Trophoblast cell (in vitro differentiated cells and primary cell): Measurements from ENCODE around the gene B3GALT5.
A peak's percentile ranks its signal among the peaks of the same experiment; 100 is the strongest.

Experiments
- DNase-seq, 2 donors: peaks; one replicate each; pipeline ENCODE4 v3.0.0-alpha.2; 2016
- H2AFZ ChIP-seq: 2 replicates; pipeline ENCODE4 v1.6.1; 2013; ENCODE audit warnings: low read length, moderate library complexity, mild to moderate bottlenecking; ENCODE audit not compliant: insufficient read depth, poor library complexity
- H2AK5ac ChIP-seq: 2 replicates; pipeline ENCODE4 v1.6.1; 2013; ENCODE audit warnings: mild to moderate bottlenecking, low read length
- H2BK120ac ChIP-seq: 2 replicates; pipeline ENCODE4 v1.6.1; 2013; ENCODE audit warnings: low read length, mild to moderate bottlenecking, moderate library complexity; ENCODE audit not compliant: insufficient read depth, poor library complexity
- H2BK12ac ChIP-seq: 2 replicates; pipeline ENCODE4 v1.6.1; 2013; ENCODE audit warnings: mild to moderate bottlenecking, low read length, moderate library complexity
- H2BK5ac ChIP-seq: 2 replicates; pipeline ENCODE4 v1.6.1; 2013; ENCODE audit warnings: low read length, low read depth, moderate library complexity, mild to moderate bottlenecking; ENCODE audit not compliant: poor library complexity
- H3K14ac ChIP-seq: 2 replicates; pipeline ENCODE4 v1.6.1; 2013; ENCODE audit warnings: mild to moderate bottlenecking, low read length
- H3K18ac ChIP-seq: 2 replicates; pipeline ENCODE4 v1.6.1; 2013; ENCODE audit warnings: mild to moderate bottlenecking, low read length
- H3K23ac ChIP-seq: 2 replicates; pipeline ENCODE4 v1.6.1; 2013; ENCODE audit warnings: low read length
- H3K27ac ChIP-seq: 2 replicates; pipeline ENCODE4 v1.5.1; 2013; ENCODE audit warnings: low read depth, mild to moderate bottlenecking, inconsistent platforms, low read length, moderate library complexity
- H3K27me3 ChIP-seq: 2 replicates; pipeline ENCODE4 v1.6.1; 2013; ENCODE audit warnings: inconsistent platforms, mild to moderate bottlenecking, low read length, moderate library complexity; ENCODE audit not compliant: insufficient read depth
- H3K36me3 ChIP-seq, 2 experiments: 1 replicate in 1 of 2; 2 replicates in 1 of 2; pipeline ENCODE4 v1.6.1; 2013; ENCODE audit warnings: low read length in 2 of 2, mild to moderate bottlenecking in 2 of 2, moderate library complexity in 1 of 2; ENCODE audit not compliant: insufficient read depth in 2 of 2, control insufficient read depth in 1 of 2
- H3K4ac ChIP-seq: 2 replicates; pipeline ENCODE4 v1.6.1; 2013; ENCODE audit warnings: low read depth, mild to moderate bottlenecking, low read length, moderate library complexity
- H3K4me1 ChIP-seq, 2 experiments: 1 replicate in 1 of 2; 2 replicates in 1 of 2; pipeline ENCODE4 v1.6.1; 2013; ENCODE audit warnings: low read length in 2 of 2, mild to moderate bottlenecking in 2 of 2, moderate library complexity in 1 of 2; ENCODE audit not compliant: insufficient read depth in 2 of 2, control insufficient read depth in 1 of 2
- H3K4me2 ChIP-seq: 2 replicates; pipeline ENCODE4 v1.6.1; 2013; ENCODE audit warnings: inconsistent platforms, mild to moderate bottlenecking, low read length, moderate library complexity
- H3K4me3 ChIP-seq: 2 replicates; pipeline ENCODE4 v1.5.1; 2013; ENCODE audit warnings: mild to moderate bottlenecking, low read depth, low read length, inconsistent platforms
- H3K79me1 ChIP-seq: one replicate; pipeline ENCODE4 v1.6.1; 2013; ENCODE audit warnings: low read length
- H3K79me2 ChIP-seq: 2 replicates; pipeline ENCODE4 v1.6.1; 2013; ENCODE audit warnings: low read length, mild to moderate bottlenecking; ENCODE audit not compliant: control insufficient read depth, insufficient read depth, poor library complexity
- H3K9ac ChIP-seq: 2 replicates; pipeline ENCODE4 v1.6.1; 2013; ENCODE audit warnings: mild to moderate bottlenecking, low read length
- H3K9me3 ChIP-seq: 2 replicates; pipeline ENCODE4 v1.6.1; 2013; ENCODE audit warnings: low read depth, mild to moderate bottlenecking, control low read depth, inconsistent platforms, low read length; ENCODE audit not compliant: insufficient read depth
- H4K12ac ChIP-seq: 2 replicates; pipeline ENCODE4 v1.6.1; 2013; ENCODE audit warnings: low read depth, mild to moderate bottlenecking, low read length, moderate library complexity
- H4K8ac ChIP-seq: 2 replicates; pipeline ENCODE4 v1.6.1; 2013; ENCODE audit warnings: low read depth, mild to moderate bottlenecking, low read length, moderate library complexity
- H4K91ac ChIP-seq: one replicate; pipeline ENCODE4 v1.6.1; 2013; ENCODE audit warnings: low read depth, mild to moderate bottlenecking, low read length, moderate library complexity
- WGBS: extraction: QIAGEN DNeasy Blood & Tissue Kit; methylation state at CpG from one replicate; pipeline ENCODE4 v1.1.7; 2013; ENCODE audit warnings: missing lambda C conversion rate; ENCODE audit not compliant: insufficient read length, insufficient coverage; ENCODE audit errors: extremely low coverage; 5-methylcytosine and 5-hydroxymethylcytosine counted together

The B3GALT5 gene

DNA sequence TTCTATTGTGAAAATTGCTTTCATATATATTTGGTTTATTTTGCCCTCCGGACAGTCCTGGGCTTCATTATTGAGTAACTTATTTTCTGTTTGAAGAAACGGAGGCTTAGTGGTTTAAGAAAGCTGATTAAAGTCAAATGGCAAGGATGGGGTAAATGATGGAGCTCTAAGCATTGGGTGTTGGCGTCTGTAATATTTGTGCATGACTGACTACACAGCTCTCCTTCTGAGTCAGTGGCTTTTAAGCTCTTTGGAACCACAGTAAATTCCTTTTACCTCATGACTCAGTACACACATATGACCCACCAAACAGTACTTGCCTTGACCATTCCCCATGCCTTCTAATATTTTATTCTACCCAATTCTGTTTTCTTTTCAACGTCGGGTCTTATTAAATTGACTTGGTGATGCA, 21.0 kb downstream of the B3GALT5 start:
- no peak overlapping the region for H3K23ac ChIP-seq
- H2BK12ac ChIP-seq: no peak overlapping the region
- DNase-seq: peak in 1 of 2 donors; percentile 20
- H3K18ac ChIP-seq: no peak overlapping the region
- no peaks in the 10 kb centered on the region for H3K36me3 ChIP-seq
- no peak overlapping the region for H3K4me2 ChIP-seq
- H3K9me3 ChIP-seq: no peaks in the 10 kb centered on the region
- H3K4me3 ChIP-seq: no peak overlapping the region
- no peaks in the 10 kb centered on the region for H3K79me2 ChIP-seq
- no peak overlapping the region for H2AK5ac ChIP-seq
- no peak overlapping the region for H3K4ac ChIP-seq
- H4K8ac ChIP-seq: no peak overlapping the region
- no peak overlapping the region for H2AFZ ChIP-seq
- WGBS: no CpG with 5 or more reads among the region's 5 CpGs
- peaks cover 6% of the 10 kb centered on the region for H3K79me1 ChIP-seq
- H3K9ac ChIP-seq: no peak overlapping the region
- H3K27me3 ChIP-seq: no peaks in the 10 kb centered on the region
- no peak overlapping the region for H2BK5ac ChIP-seq
- H3K27ac ChIP-seq: no peak overlapping the region
- no peak overlapping the region for H3K14ac ChIP-seq
- H4K91ac ChIP-seq: no peak overlapping the region
- peaks cover 3% of the 10 kb centered on the region in 2 experiments for H3K4me1 ChIP-seq
- H2BK120ac ChIP-seq: no peak overlapping the region
- no peak overlapping the region for H4K12ac ChIP-seq

DNA sequence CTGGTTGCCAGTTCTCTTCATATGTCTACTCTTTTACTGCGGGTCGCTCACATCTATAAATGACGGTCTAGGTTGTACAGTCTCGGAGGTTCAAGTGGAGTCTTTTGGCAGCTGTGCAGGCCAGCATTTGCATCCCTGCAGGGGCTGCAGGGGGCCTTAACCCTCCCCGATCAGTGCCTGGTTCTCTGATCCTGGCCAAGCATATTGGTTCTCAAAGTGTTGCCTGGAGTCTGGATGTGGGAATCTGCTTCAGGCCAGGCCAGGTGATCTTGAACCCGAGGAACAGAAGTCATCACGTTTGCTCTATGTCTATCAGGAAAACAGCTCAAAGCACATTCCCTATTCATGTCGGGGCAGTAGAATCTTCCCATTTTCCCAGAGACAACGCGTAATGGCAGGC, 21.8 kb downstream of the B3GALT5 start:
- peak overlapping the region; percentile 16 for H4K91ac ChIP-seq
- WGBS: no CpG with 5 or more reads among the region's 10 CpGs
- no peak overlapping the region for H3K18ac ChIP-seq
- H3K27ac ChIP-seq: no peak overlapping the region
- no peak overlapping the region for H3K23ac ChIP-seq
- H3K14ac ChIP-seq: no peak overlapping the region
- no peak overlapping the region for H3K4ac ChIP-seq
- no peak overlapping the region for H2AFZ ChIP-seq
- H4K12ac ChIP-seq: no peak overlapping the region
- no peaks in the 10 kb centered on the region for H3K9me3 ChIP-seq
- H2BK120ac ChIP-seq: no peak overlapping the region
- H3K4me2 ChIP-seq: no peak overlapping the region
- H2BK12ac ChIP-seq: no peak overlapping the region
- H3K9ac ChIP-seq: no peak overlapping the region
- no peak for DNase-seq
- no peak overlapping the region for H2BK5ac ChIP-seq
- no peaks in the 10 kb centered on the region for H3K36me3 ChIP-seq
- H3K79me2 ChIP-seq: no peaks in the 10 kb centered on the region
- H4K8ac ChIP-seq: no peak overlapping the region
- H2AK5ac ChIP-seq: no peak overlapping the region
- peaks cover 6% of the 10 kb centered on the region for H3K79me1 ChIP-seq
- H3K27me3 ChIP-seq: no peaks in the 10 kb centered on the region
- H3K4me1 ChIP-seq: peaks cover 3 to 4% of the 10 kb centered on the region in 2 experiments
- H3K4me3 ChIP-seq: no peak overlapping the region

DNA sequence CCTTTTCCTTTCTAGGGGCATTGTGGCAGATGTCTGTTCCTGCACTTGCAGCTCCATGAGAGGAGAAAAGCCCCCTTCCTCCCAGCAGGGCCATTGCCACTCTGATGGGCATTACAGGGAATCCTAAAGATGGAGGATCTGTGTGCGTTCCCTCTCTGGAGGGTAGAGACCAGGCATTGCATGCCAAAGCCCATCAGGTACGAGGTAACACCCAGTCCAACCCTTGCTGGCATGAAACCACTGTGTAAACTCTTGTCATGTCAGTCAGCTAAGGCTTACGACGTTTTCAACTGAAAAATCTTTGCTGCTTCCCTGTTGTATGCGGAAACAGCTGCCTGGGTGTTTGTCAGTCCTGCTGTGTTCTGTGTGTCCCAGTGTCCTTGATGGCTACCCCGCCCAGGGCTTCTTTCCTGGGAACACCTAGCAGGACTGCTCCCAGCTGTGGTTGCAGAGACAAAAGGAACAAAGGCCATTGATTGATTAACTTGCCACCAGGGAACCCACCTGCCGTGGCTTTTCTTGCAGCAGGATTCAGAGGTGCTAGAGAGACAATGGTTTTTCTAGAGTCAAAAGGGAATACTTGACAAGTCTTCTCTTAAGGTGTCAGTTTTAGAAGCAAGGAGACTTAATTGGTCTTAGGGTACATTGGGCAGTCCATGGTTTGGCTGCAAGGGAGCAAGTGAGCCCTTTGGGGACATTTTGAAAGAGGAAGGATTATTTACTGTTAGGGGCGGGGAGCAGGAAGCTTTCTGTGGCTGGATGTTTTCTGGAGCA, 24.6 kb downstream of the B3GALT5 start:
- no CpG with 5 or more reads among the region's 8 CpGs for WGBS
- H3K23ac ChIP-seq: no peak overlapping the region
- H3K36me3 ChIP-seq: no peaks in the 10 kb centered on the region
- H3K4me3 ChIP-seq: no peak overlapping the region
- no peak overlapping the region for H3K14ac ChIP-seq
- H3K4me1 ChIP-seq: peaks cover 0 to 4% of the 10 kb centered on the region in 2 experiments
- no peak overlapping the region for H4K8ac ChIP-seq
- no peak overlapping the region for H3K9ac ChIP-seq
- H3K79me1 ChIP-seq: peaks cover 6% of the 10 kb centered on the region
- no peak for DNase-seq
- no peak overlapping the region for H2BK12ac ChIP-seq
- no peak overlapping the region for H3K4me2 ChIP-seq
- H3K27me3 ChIP-seq: no peaks in the 10 kb centered on the region
- no peak overlapping the region for H2AFZ ChIP-seq
- no peak overlapping the region for H3K27ac ChIP-seq
- no peak overlapping the region for H2AK5ac ChIP-seq
- no peak overlapping the region for H4K12ac ChIP-seq
- no peak overlapping the region for H4K91ac ChIP-seq
- no peak overlapping the region for H3K18ac ChIP-seq
- no peaks in the 10 kb centered on the region for H3K79me2 ChIP-seq
- no peaks in the 10 kb centered on the region for H3K9me3 ChIP-seq
- no peak overlapping the region for H2BK5ac ChIP-seq
- no peak overlapping the region for H2BK120ac ChIP-seq
- no peak overlapping the region for H3K4ac ChIP-seq

DNA sequence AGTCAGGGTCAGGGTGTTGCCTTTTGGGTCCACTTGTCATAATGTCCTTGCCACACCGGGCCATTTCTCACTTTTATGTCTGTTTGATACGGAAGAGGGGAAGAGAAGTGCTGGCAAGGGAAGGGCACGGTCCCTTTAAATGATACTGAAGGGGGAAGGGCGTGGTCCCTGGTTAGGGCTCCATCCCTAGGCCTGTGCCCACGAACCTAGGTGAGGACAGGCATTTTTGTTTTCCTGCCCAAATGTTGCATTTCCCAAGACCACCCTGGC, 25.2 kb downstream of the B3GALT5 start:
- no peak overlapping the region for H4K91ac ChIP-seq
- H3K4me2 ChIP-seq: no peak overlapping the region
- no peak overlapping the region for H2AFZ ChIP-seq
- H3K14ac ChIP-seq: no peak overlapping the region
- H3K9me3 ChIP-seq: no peaks in the 10 kb centered on the region
- H2AK5ac ChIP-seq: no peak overlapping the region
- no peak overlapping the region for H2BK5ac ChIP-seq
- H3K27ac ChIP-seq: no peak overlapping the region
- H3K18ac ChIP-seq: no peak overlapping the region
- no peak for DNase-seq
- no CpG with 5 or more reads among the region's 5 CpGs for WGBS
- peaks cover 6% of the 10 kb centered on the region for H3K79me1 ChIP-seq
- H3K4ac ChIP-seq: no peak overlapping the region
- no peak overlapping the region for H3K9ac ChIP-seq
- H3K79me2 ChIP-seq: no peaks in the 10 kb centered on the region
- H2BK120ac ChIP-seq: no peak overlapping the region
- no peak overlapping the region for H4K8ac ChIP-seq
- H2BK12ac ChIP-seq: no peak overlapping the region
- H3K36me3 ChIP-seq: no peaks in the 10 kb centered on the region
- H3K4me1 ChIP-seq: peaks cover 0 to 4% of the 10 kb centered on the region in 2 experiments
- no peak overlapping the region for H4K12ac ChIP-seq
- H3K4me3 ChIP-seq: no peak overlapping the region
- H3K23ac ChIP-seq: no peak overlapping the region
- no peaks in the 10 kb centered on the region for H3K27me3 ChIP-seq
